ENCODE data around the gene PLPPR4.

DNA sequence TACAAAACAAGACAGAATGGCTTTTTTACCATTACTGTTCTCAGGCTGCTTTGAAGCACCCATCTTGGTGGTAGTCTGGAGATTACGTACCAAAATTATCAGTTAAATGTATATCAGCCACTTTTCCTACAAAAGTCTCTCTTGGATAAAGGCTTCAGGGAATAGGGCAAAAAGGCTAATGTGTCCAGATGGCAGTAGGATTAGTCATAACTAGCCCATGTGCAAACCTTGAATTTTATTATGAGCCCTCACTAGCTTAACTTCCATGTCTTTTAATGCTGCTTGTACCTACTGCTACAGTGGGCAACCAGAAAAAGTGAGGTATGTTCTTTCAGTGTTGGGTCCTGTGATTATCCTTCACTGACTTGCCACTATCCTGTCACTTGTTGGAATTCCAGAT, 51.0 kb downstream of the PLPPR4 start:
- TF ChIP-seq CTCF (IDR thresholded peaks at IDR 0.05): no peak
- TF ChIP-seq POLR2A (IDR thresholded peaks at IDR 0.05): no peak

All from esophagus squamous epithelium (tissue), 4 donors.